ENCODE data around the gene PSTPIP1. TPM values are rescaled to one million over a fixed set of nuclear protein-coding genes. Genes with fewer than 3 reads are reported as not detected.

Gene PSTPIP1
- total RNA-seq, 1 donor from 2014 or later: not detected

DNA sequence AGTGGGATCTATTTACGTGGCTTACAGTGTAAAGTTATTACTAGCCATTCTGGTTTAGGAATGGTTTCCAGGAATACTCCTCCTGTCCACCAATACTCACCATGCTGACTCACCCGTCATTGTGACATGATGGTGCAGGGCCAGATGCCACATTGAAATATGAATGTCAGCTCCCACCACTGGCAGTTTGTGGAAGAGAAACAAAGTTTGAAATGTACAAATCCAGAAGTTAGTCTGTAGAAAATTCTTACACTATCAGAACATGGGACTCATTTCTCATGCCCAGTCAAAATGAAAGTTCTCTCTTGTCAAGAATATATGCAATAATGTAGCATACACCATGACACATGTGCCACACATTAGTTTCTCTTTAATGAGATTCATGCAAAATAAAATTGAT lies 90.4 kb downstream of the PSTPIP1 start:
- peak overlapping the region; percentile 4 for H3K27ac Mint-ChIP-seq
- DNase-seq (ENCODE audit: low spot score, unreplicated experiment): no peak
- peaks cover 4% of the 10 kb centered on the region for H3K4me1 Mint-ChIP-seq (ENCODE audit: low read depth)
- no peaks in the 10 kb centered on the region for H3K9me3 Mint-ChIP-seq (ENCODE audit: low read depth)
- H3K27me3 Mint-ChIP-seq: peaks cover 3% of the 10 kb centered on the region
- no peak overlapping the region for H3K4me3 Mint-ChIP-seq (ENCODE audit: low read depth)
- TF ChIP-seq CTCF (IDR thresholded peaks at IDR 0.05; ENCODE audit: unreplicated experiment): no peak
- H3K36me3 Mint-ChIP-seq (ENCODE audit: insufficient read depth): no peaks in the 10 kb centered on the region

Other genes starting within 250 kb of the PSTPIP1 start
- gene SCAPER, start 89.8 kb upstream of the PSTPIP1 start, total RNA-seq: 43.1 and 43.3 TPM in 2 replicates
- 232 and 236 TPM in 2 replicates for gene RCN2, start 63.4 kb upstream of the PSTPIP1 start, total RNA-seq
- gene TSPAN3, start 76.0 kb downstream of the PSTPIP1 start, total RNA-seq: 337 and 352 TPM in 2 replicates

Data from progenitor cell of endocrine pancreas (in vitro differentiated cells).